OCI-LY3 (cell line): ENCODE results near the gene SOX1.

Experiments
- CTCF ChIP-seq: fragments of 200-600, 300-600 bp; sonication (generic); IDR thresholded peaks from 2 replicates; pipeline ENCODE4 v1.5.1; 2014; ENCODE audit warnings: antibody characterized with exemption, low read length, low read depth
- EZH2phosphoT487 ChIP-seq: fragments of 200-600 bp; shearing (Covaris generic); IDR thresholded peaks from 2 replicates; pipeline ENCODE4 v1.6.1; 2018; ENCODE audit warnings: antibody characterized with exemption, mixed run types, low read depth

GRCh38 chr13:112116187-112116950 is 49.4 kb downstream of the SOX1 start:
- TF ChIP-seq CTCF: no peak
- TF ChIP-seq EZH2phosphoT487: no peak
